Spleen (tissue), 11 donors: ENCODE measurements around the gene PLCB1. TPM values are rescaled to one million over a fixed set of nuclear protein-coding genes. Genes with fewer than 3 reads are reported as not detected.
A peak's percentile ranks its signal among the peaks of the same experiment; 100 is the strongest.

Source experiments
- DNase-seq: peaks from one replicate; pipeline ENCODE4 v3.0.0-alpha.2; 2020
- H3K27ac ChIP-seq, 8 donors: fragments of 200-600 bp; sonication (generic) in 7 of 8; 1 replicate in 4 of 8; 2 replicates in 4 of 8; pipeline versions ENCODE4 v1.5.0 to v1.8.0; 2016 to 2021; ENCODE audit warnings: inconsistent platforms in 4 of 8, mild to moderate bottlenecking in 4 of 8, moderate library complexity in 1 of 8
- H3K27me3 ChIP-seq, 7 donors: fragments of 200-600 bp; sonication (generic) in 6 of 7; replicated peaks in 1 of 7; 1 replicate in 4 of 7; 2 replicates in 3 of 7; pipeline versions ENCODE4 v1.5.0 to v1.8.0; 2016 to 2021; ENCODE audit warnings: inconsistent platforms in 3 of 7, mild to moderate bottlenecking in 1 of 7
- H3K36me3 ChIP-seq, 6 donors: fragments of 200-600 bp; sonication (generic) in 5 of 6; 1 replicate in 4 of 6; 2 replicates in 2 of 6; pipeline versions ENCODE4 v1.5.0 to v1.8.0; 2016 to 2021; ENCODE audit warnings: inconsistent platforms in 2 of 6
- H3K4me1 ChIP-seq, 6 donors: fragments of 200-600 bp; sonication (generic) in 5 of 6; 1 replicate in 3 of 6; 2 replicates in 3 of 6; pipeline versions ENCODE4 v1.5.0 to v1.8.0; 2016 to 2021; ENCODE audit warnings: inconsistent platforms in 3 of 6
- H3K4me3 ChIP-seq, 8 donors: fragments of 200-600 bp; sonication (generic) in 7 of 8; 1 replicate in 4 of 8; 2 replicates in 4 of 8; pipeline versions ENCODE4 v1.5.0 to v1.8.0; 2016 to 2021; ENCODE audit warnings: inconsistent platforms in 4 of 8, mild to moderate bottlenecking in 4 of 8, moderate library complexity in 2 of 8
- H3K9me3 ChIP-seq, 8 donors: fragments of 200-600 bp; sonication (generic) in 7 of 8; 1 replicate in 4 of 8; 2 replicates in 4 of 8; pipeline versions ENCODE4 v1.5.0 to v1.8.0; 2016 to 2021; ENCODE audit warnings: inconsistent platforms in 4 of 8
- POLR2A ChIP-seq, 3 donors: fragments of 450-650 bp; IDR thresholded peaks; one replicate each; pipeline ENCODE4 v1.5.1; 2017; ENCODE audit warnings: antibody characterized with exemption in 3 of 3, mild to moderate bottlenecking in 1 of 3
- POLR2AphosphoS5 ChIP-seq, 3 donors: sonication (generic); formaldehyde crosslinking; IDR thresholded peaks; one replicate each; pipeline ENCODE4 v1.5.1; 2017; ENCODE audit warnings: antibody characterized with exemption in 3 of 3
- WGBS, 5 donors: extraction: QIAGEN DNeasy Blood & Tissue Kit in 3 of 5; methylation state at CpG; one replicate each; pipeline versions ENCODE4 v1.1.5 to v1.1.7; 2013 to 2018; 5-methylcytosine and 5-hydroxymethylcytosine counted together
- intact Hi-C: fragments of 100-400 bp; cut with DNase I; formaldehyde crosslinking; loops from one replicate; pipeline ENCODE4 v1.15.0; 2023; ENCODE audit warnings: low total_unique reads
- polyA plus RNA-seq, 3 donors: library from polyadenylated mRNA; stranded (reverse); fragments of 200-250 nt; gene quantifications; one replicate each; pipeline ENCODE4 v1.2.1, GENCODE V29; 2013
- total RNA-seq, 7 donors: library from RNA; depleted of rRNA in 3 of 7; stranded (reverse); fragments of >200 nt in 3 of 7; fragmentation: NEBNext Ultra II Directional in 4 of 7; extraction: Animal tissue kit (Norgen Biotek cat#: 25700) in 4 of 7; gene quantifications; one replicate each; pipeline versions ENCODE4 v1.1.0 to v1.2.1, GENCODE V29; 2016 to 2021
- TF ChIP-seq, protein P1 (sequence below), 11 experiments: fragments of 200-600 bp in 7 of 11; fragments of 450-650 bp in 4 of 11; sonication (generic) in 4 of 11; IDR thresholded peaks in 8 of 11; conservative IDR thresholded peaks in 3 of 11; 1 replicate in 7 of 11; 2 replicates in 4 of 11; pipeline versions ENCODE4 v1.4.0 to v1.8.0; 2016 to 2021; ENCODE audit warnings: antibody characterized with exemption in 11 of 11, inconsistent platforms in 4 of 11, mild to moderate bottlenecking in 1 of 11
- donor health status: healthy with polysubstance abuse.
- donor health status: DM: no; HTN: no; CAD: no; lungs with moderate emphysema.
- donor health status: DM: no; HTN: no; CAD: no.
- donor health status: Bipolar disorder and iron deficiency.
- donor health status: healthy.
- donor health status: DM: no; HTN: no; CAD: no.
- donor health status: DM: yes; HTN: yes; CAD: no.

Gene PLCB1
- total and polyA plus RNA-seq, 10 donors, result 1.0 to 33.7 (median 16.2) TPM

GRCh38 chr20:8388141-8388540 is 256.1 kb downstream of the PLCB1 start:
- intact Hi-C loops, result loop anchor here (5.0 to 10.0 kb wide), 2 partner anchors 256 to 343 kb away; partner anchors contain the start of gene PLCB1
- H3K27ac ChIP-seq, result no peak overlapping the region
- H3K4me3 ChIP-seq, result no peak overlapping the region
- H3K27me3 ChIP-seq, result no peaks in the 10 kb centered on the region
- 70 to 83% (median 75%) methylated on average over 2 of the region's 2 CpGs for WGBS, 5 donors
- no peak for TF ChIP-seq POLR2AphosphoS5 (IDR thresholded peaks at IDR 0.05)
- TF ChIP-seq POLR2A (IDR thresholded peaks at IDR 0.05), result no peak
- TF ChIP-seq, protein P1, sequence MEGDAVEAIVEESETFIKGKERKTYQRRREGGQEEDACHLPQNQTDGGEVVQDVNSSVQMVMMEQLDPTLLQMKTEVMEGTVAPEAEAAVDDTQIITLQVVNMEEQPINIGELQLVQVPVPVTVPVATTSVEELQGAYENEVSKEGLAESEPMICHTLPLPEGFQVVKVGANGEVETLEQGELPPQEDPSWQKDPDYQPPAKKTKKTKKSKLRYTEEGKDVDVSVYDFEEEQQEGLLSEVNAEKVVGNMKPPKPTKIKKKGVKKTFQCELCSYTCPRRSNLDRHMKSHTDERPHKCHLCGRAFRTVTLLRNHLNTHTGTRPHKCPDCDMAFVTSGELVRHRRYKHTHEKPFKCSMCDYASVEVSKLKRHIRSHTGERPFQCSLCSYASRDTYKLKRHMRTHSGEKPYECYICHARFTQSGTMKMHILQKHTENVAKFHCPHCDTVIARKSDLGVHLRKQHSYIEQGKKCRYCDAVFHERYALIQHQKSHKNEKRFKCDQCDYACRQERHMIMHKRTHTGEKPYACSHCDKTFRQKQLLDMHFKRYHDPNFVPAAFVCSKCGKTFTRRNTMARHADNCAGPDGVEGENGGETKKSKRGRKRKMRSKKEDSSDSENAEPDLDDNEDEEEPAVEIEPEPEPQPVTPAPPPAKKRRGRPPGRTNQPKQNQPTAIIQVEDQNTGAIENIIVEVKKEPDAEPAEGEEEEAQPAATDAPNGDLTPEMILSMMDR (IDR thresholded peaks at IDR 0.05 in 8 of 11, conservative IDR thresholded peaks at IDR 0.05 in 3 of 11), result no peak
- H3K4me1 ChIP-seq, result peaks cover 0 to 17% (median 7%) of the 10 kb centered on the region in 6 donors
- no peak for DNase-seq
- H3K9me3 ChIP-seq, result no peaks in the 10 kb centered on the region
- no peaks in the 10 kb centered on the region for H3K36me3 ChIP-seq

- intact Hi-C loops, result loop anchor here (5.0 to 10.0 kb wide), 2 partner anchors 256 to 344 kb away; partner anchors contain the start of gene PLCB1
- no peaks in the 10 kb centered on the region for H3K27me3 ChIP-seq
- H3K9me3 ChIP-seq, result no peaks in the 10 kb centered on the region
- H3K36me3 ChIP-seq, result no peaks in the 10 kb centered on the region
- H3K27ac ChIP-seq, result no peak overlapping the region
- H3K4me1 ChIP-seq, result peaks cover 0 to 22% (median 7%) of the 10 kb centered on the region in 6 donors
- no peak for DNase-seq
- 97 to 100% (median 100%) methylated on average over 1 of the region's 1 CpG for WGBS, 5 donors
- TF ChIP-seq POLR2A (IDR thresholded peaks at IDR 0.05), result no peak
- TF ChIP-seq POLR2AphosphoS5 (IDR thresholded peaks at IDR 0.05), result no peak
- TF ChIP-seq, protein P1 (IDR thresholded peaks at IDR 0.05 in 8 of 11, conservative IDR thresholded peaks at IDR 0.05 in 3 of 11), result no peak
- H3K4me3 ChIP-seq, result no peak overlapping the region
These were observed 256.6 kb downstream of the PLCB1 start for GRCh38 chr20:8388707-8389106.

DNA sequence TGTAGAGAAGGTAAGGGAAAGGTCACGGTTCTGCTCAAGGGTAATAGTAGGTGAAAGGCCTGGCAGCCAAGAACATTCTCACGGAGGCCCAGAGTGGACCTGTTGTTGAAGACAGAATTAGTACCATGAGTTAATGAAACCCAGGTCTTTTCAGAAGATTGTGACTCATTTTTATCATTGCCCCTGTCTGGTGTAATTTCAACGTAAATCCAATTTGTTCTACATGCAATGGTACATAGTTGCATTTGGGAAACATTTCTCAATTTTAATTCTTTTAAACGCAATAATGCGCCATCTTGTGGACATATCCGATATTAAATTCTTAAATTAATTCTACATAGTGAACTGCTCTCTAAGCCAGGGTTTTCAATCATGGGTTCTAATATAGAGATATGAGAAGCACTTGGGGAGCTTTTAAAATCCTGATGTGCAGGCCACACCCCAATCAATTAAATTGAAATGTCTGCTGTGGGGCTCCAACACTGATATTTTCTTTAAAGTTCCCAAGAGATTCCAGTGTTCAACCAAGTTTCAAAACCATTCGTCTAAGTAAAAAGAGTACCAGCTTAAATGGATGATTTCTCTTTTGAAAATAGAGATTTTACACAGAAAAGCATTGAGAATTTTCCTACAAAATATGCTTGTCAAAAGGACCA is 257.4 kb downstream of the PLCB1 start:
- H3K27ac ChIP-seq, result peak overlapping the region in 3 of 8 donors; percentile 16 to 35 (median 20)
- WGBS, 5 donors, result 39 to 46% (median 41%) methylated on average over 7 of the region's 7 CpGs

GRCh38 chr20:8390037-8390433 is 258.0 kb downstream of the PLCB1 start:
- H3K4me3 ChIP-seq, result no peak overlapping the region
- intact Hi-C loops, result no loop called here
- 68 to 92% (median 78%) methylated on average over 5 of the region's 5 CpGs for WGBS, 5 donors
- peaks cover 0 to 33% (median 9%) of the 10 kb centered on the region in 6 donors for H3K4me1 ChIP-seq
- no peaks in the 10 kb centered on the region for H3K27me3 ChIP-seq
- no peaks in the 10 kb centered on the region for H3K36me3 ChIP-seq
- TF ChIP-seq, protein P1 (IDR thresholded peaks at IDR 0.05 in 8 of 11, conservative IDR thresholded peaks at IDR 0.05 in 3 of 11), result no peak
- TF ChIP-seq POLR2A (IDR thresholded peaks at IDR 0.05) (no peak), POLR2AphosphoS5 (IDR thresholded peaks at IDR 0.05) (no peak)
- H3K9me3 ChIP-seq, result no peaks in the 10 kb centered on the region
- H3K27ac ChIP-seq, result peak overlapping the region in 3 of 8 donors; percentile 16 to 35 (median 20)
- no peak for DNase-seq

More for the DNA sequence above, 257.4 kb downstream of the PLCB1 start:
- no peak for DNase-seq
- no peak for TF ChIP-seq POLR2A (IDR thresholded peaks at IDR 0.05)
- TF ChIP-seq, protein P1 (IDR thresholded peaks at IDR 0.05 in 8 of 11, conservative IDR thresholded peaks at IDR 0.05 in 3 of 11), result peak in 9 of 11 experiments; percentile 20 to 65 (median 51)
- Histone ChIP-seq H3K4me3 (no peak overlapping the region), H3K9me3 (no peaks in the 10 kb centered on the region), H3K4me1 (peaks cover 0 to 30% (median 9%) of the 10 kb centered on the region in 6 donors), H3K36me3 (no peaks in the 10 kb centered on the region), H3K27me3 (no peaks in the 10 kb centered on the region)
- intact Hi-C loops, result loop anchor here (5.0 to 10.0 kb wide), 2 partner anchors 257 to 345 kb away; partner anchors contain the start of gene PLCB1
